Cortex of kidney (tissue), 1 donor: ENCODE results near the gene CDC5L.
"Not testable (repeated sequence)": the region's sequence is repeated elsewhere in the genome, so short reads cannot be mapped to it uniquely, and the experiment has no call there.

ENCODE experiments used
- DNase-seq: peaks from one replicate; lab custom pipeline; 2025; lab: John Stamatoyannopoulos, UW

The CDC5L gene

GRCh38 chr6:44387346-44388134 lies at the start of gene CDC5L:
Gene CDC5L, plus strand, starts transcription at chr6:44387706. Its CDS starts 118 bp downstream, at chr6:44387824.
- peak; percentile 38 for DNase-seq

GRCh38 chr6:44338228-44339122 lies 49.0 kb upstream of the CDC5L start:
- DNase-seq: no peak

- no peak for DNase-seq
Measured at GRCh38 chr6:44339301-44339700, 48.2 kb upstream of the CDC5L start.

- DNase-seq: no peak
Measured at GRCh38 chr6:44339763-44340625, 47.5 kb upstream of the CDC5L start.

- DNase-seq: no peak
Measured at GRCh38 chr6:44341095-44341890, 46.2 kb upstream of the CDC5L start.

GRCh38 chr6:44342052-44342451 lies 45.5 kb upstream of the CDC5L start:
- DNase-seq: no peak

GRCh38 chr6:44342489-44342888 lies 45.0 kb upstream of the CDC5L start, which contains the start of gene SPATS1:
Gene SPATS1, plus strand, starts transcription at chr6:44342650. Its CDS starts 446 bp downstream, at chr6:44343096.
- no peak for DNase-seq

GRCh38 chr6:44346818-44347217 lies 40.7 kb upstream of the CDC5L start:
- not testable (repeated sequence) for DNase-seq

GRCh38 chr6:44349904-44350649 lies 37.4 kb upstream of the CDC5L start:
- no peak for DNase-seq

- DNase-seq: not testable (repeated sequence)
Measured at GRCh38 chr6:44350650-44350994, 36.9 kb upstream of the CDC5L start.

- no peak for DNase-seq
Measured at GRCh38 chr6:44352259-44352658, 35.2 kb upstream of the CDC5L start.

- no peak for DNase-seq
Measured at GRCh38 chr6:44353336-44353735, 34.2 kb upstream of the CDC5L start.

GRCh38 chr6:44355640-44356039 lies 31.9 kb upstream of the CDC5L start:
- no peak for DNase-seq

- DNase-seq: no peak
Measured at GRCh38 chr6:44356487-44356886, 31.0 kb upstream of the CDC5L start.

GRCh38 chr6:44359973-44360372 lies 27.5 kb upstream of the CDC5L start:
- DNase-seq: no peak

GRCh38 chr6:44361947-44362346 lies 25.6 kb upstream of the CDC5L start:
- DNase-seq: no peak

GRCh38 chr6:44363377-44363926 lies 24.1 kb upstream of the CDC5L start:
- no peak for DNase-seq

GRCh38 chr6:44366781-44367180 lies 20.7 kb upstream of the CDC5L start:
- DNase-seq: no peak

GRCh38 chr6:44367681-44368080 lies 19.8 kb upstream of the CDC5L start:
- no peak for DNase-seq

GRCh38 chr6:44373051-44373450 lies 14.5 kb upstream of the CDC5L start:
- no peak for DNase-seq
